ENCODE results near the gene DOCK2. TPM values are rescaled to one million over a fixed set of nuclear protein-coding genes. Genes with fewer than 3 reads are reported as not detected.
A peak's percentile ranks its signal among the peaks of the same experiment; 100 is the strongest.

DOCK2 gene
- total and polyA plus RNA-seq, 2 of the 8 experiments (the other 6 are each of a cell fraction or from before 2014, with no cell fraction given), result 3.9 to 5.7 TPM

- H4K20me1 ChIP-seq (replicated peaks in 1 of 2; ENCODE audit: control insufficient read depth in 1 of 2, insufficient read depth in 2 of 2, low read length in 2 of 2), result no peaks in the 10 kb centered on the region
- 0 out of 2 replicates have a peak within 1 kb of the TSS, but pooled peaks have one; percentile 43 for H3K18ac ChIP-seq (ENCODE audit: extremely low read depth, low read length)
- CTCF ChIA-PET (ENCODE audit: partially characterized antibody), result interaction anchor here (0.6 to 3.2 kb wide), 97 partner anchors 9 to 385 kb away, joined by 3 to 40 read pairs (median 5); no protein-coding TSS in a partner anchor
- H3K79me1 ChIP-seq (ENCODE audit: low read depth, low read length), result no peaks in the 10 kb centered on the region
- FAIRE-seq, result peak; percentile 32
- no peak within 1 kb of the TSS for H3K9ac ChIP-seq (replicated peaks in 1 of 4; ENCODE audit: extremely low read depth in 1 of 4, low read depth in 3 of 4, low read length in 3 of 4)
- H2BK15ac ChIP-seq (ENCODE audit: low read length), result no peak within 1 kb of the TSS
- no peak within 1 kb of the TSS for H3K56ac ChIP-seq (replicated peaks; ENCODE audit: insufficient read length, low read depth, low read length)
- H2BK12ac ChIP-seq (ENCODE audit: low read depth, low read length), result peak within 1 kb of the TSS; percentile 52
- peak within 1 kb of the TSS; percentile 23 to 55 (median 32); a peak in 6 of 8 replicates for H3K4me3 ChIP-seq (ENCODE audit: extremely low read depth in 1 of 4, insufficient read depth in 2 of 4, low read depth in 3 of 4, low read length in 4 of 4)
- H2BK5ac ChIP-seq (ENCODE audit: low read depth, low read length), result peak within 1 kb of the TSS; percentile 53; the same call in 1 of the 2 replicates
- no peaks in the 10 kb centered on the region for H3K79me2 ChIP-seq (ENCODE audit: control insufficient read depth in 1 of 2, insufficient read depth in 2 of 2, low read length in 2 of 2)
- DNase-seq (ENCODE audit: low read depth in 1 of 2, low spot score in 2 of 2), result peak; percentile 77 to 89
- no peaks in the 10 kb centered on the region for H3K9me3 ChIP-seq (ENCODE audit: insufficient read depth in 2 of 2, low read depth in 1 of 2, low read length in 1 of 2)
- H3K27ac ChIP-seq (ENCODE audit: low read depth, low read length), result no peak within 1 kb of the TSS
- no peak within 1 kb of the TSS for H4K5ac ChIP-seq (ENCODE audit: insufficient read length, low read depth, low read length)
- H2BK20ac ChIP-seq (ENCODE audit: low read length), result peak within 1 kb of the TSS; percentile 29; the same call in 1 of the 2 replicates
- H3K4me1 ChIP-seq (replicated peaks in 1 of 4; ENCODE audit: control insufficient read depth in 3 of 4, insufficient read depth in 4 of 4, low read length in 3 of 4), result peaks cover 10 to 30% (median 21%) of the 10 kb centered on the region in 4 experiments
- no peak within 1 kb of the TSS for H4K8ac ChIP-seq (ENCODE audit: extremely low read depth, insufficient read depth, low read length)
- no peak within 1 kb of the TSS for H3K4ac ChIP-seq (replicated peaks; ENCODE audit: insufficient read length, low read depth, low read length)
- peaks cover 2% of the 10 kb centered on the region; the same call in 1 of the 2 replicates for H3K23me2 ChIP-seq (ENCODE audit: low read depth, low read length)
- peak within 1 kb of the TSS; percentile 76 to 91 for H3K4me2 ChIP-seq (ENCODE audit: insufficient read depth in 1 of 2, low read depth in 2 of 2, low read length in 2 of 2)
- POLR2A ChIA-PET (ENCODE audit: partially characterized antibody), result interaction anchor here (0.6 to 1.1 kb wide), 2 partner anchors 9 to 387 kb away, joined by 3 read pairs; no protein-coding TSS in a partner anchor
- no peak within 1 kb of the TSS for H3K23ac ChIP-seq (ENCODE audit: insufficient read length)
- no peaks in the 10 kb centered on the region for H3K36me3 ChIP-seq (ENCODE audit: control insufficient read depth in 2 of 4, insufficient read depth in 4 of 4, low read length in 3 of 4)
- no peak within 1 kb of the TSS for H3K14ac ChIP-seq (ENCODE audit: insufficient read length)
- WGBS, 2 experiments (ENCODE audit: extremely low coverage in 1 of 2, insufficient coverage in 1 of 2, insufficient read length in 1 of 2, insufficient replicate concordance in 2 of 2, low coverage in 1 of 2, low lambda C conversion rate in 2 of 2, missing lambda C conversion rate in 1 of 2), result 14% methylated on average over 11 of the region's 11 CpGs; no CpG with 5 or more reads in 1 of the 2 experiments
- H2AK5ac ChIP-seq (ENCODE audit: low read depth, low read length), result 0 out of 2 replicates have a peak within 1 kb of the TSS, but pooled peaks have one; percentile 7
- peak within 1 kb of the TSS; percentile 67; the same call in 1 of the 2 replicates for H2AFZ ChIP-seq (ENCODE audit: low read length)
- H4K91ac ChIP-seq (replicated peaks; ENCODE audit: insufficient read length, low read length), result no peak within 1 kb of the TSS
- H2BK120ac ChIP-seq (replicated peaks; ENCODE audit: low read depth, low read length), result no peak within 1 kb of the TSS
- H3K27me3 ChIP-seq (replicated peaks in 1 of 4; ENCODE audit: control insufficient read depth in 3 of 4, extremely low read depth in 1 of 4, insufficient read depth in 3 of 4, low read length in 3 of 4), result peaks cover 1 to 14% (median 12%) of the 10 kb centered on the region in 4 experiments
- peak; percentile 28; the same call in 1 of the 2 replicates for TF ChIP-seq MAX (IDR thresholded peaks at IDR 0.05)
- peak; percentile 61; the same call in 1 of the 2 replicates for TF ChIP-seq ATF2 (IDR thresholded peaks at IDR 0.05; ENCODE audit: low read length)
- TF ChIP-seq YY1 (IDR thresholded peaks at IDR 0.05; ENCODE audit: low read depth, low read length), result peak; percentile 70
- no peak for TF ChIP-seq POLR2A (IDR thresholded peaks at IDR 0.05; ENCODE audit: control extremely low read depth in 1 of 2, low read depth in 2 of 2, low read length in 2 of 2)
- TF ChIP-seq RAD21 (IDR thresholded peaks at IDR 0.05 in 1 of 2, conservative IDR thresholded peaks at IDR 0.05 in 1 of 2; ENCODE audit: low read depth in 2 of 2, low read length in 2 of 2), result peak; percentile 61 to 73
- TF ChIP-seq SIRT6 (IDR thresholded peaks at IDR 0.05; ENCODE audit: low read length), result no peak
- TF ChIP-seq CREB1 (IDR thresholded peaks at IDR 0.05), result peak; percentile 52
- TF ChIP-seq NANOG (IDR thresholded peaks at IDR 0.05; ENCODE audit: insufficient read depth, low read depth, low read length, poor library complexity, severe bottlenecking), result peak; percentile 56
Measured at GRCh38 chr5:169980418-169981053, 343.5 kb downstream of the DOCK2 start, which contains the start of gene INSYN2B. INSYN2B (minus strand) TSS chr5:169980495; CDS start chr5:169883898, 96,597 bp downstream.
